ENCODE results near the gene PSMG1. TPM values are rescaled to one million over a fixed set of nuclear protein-coding genes. Genes with fewer than 3 reads are reported as not detected.

PSMG1 gene
- total RNA-seq, 4 donors from 2014 or later: 16.9 to 36.8 (median 25.5) TPM

- DNase-seq (ENCODE audit: low spot score in 2 of 2): no peak
- TF ChIP-seq CTCF (IDR thresholded peaks at IDR 0.05) (no peak), POLR2A (IDR thresholded peaks at IDR 0.05) (no peak)
- no peak overlapping the region for H3K4me3 ChIP-seq (ENCODE audit: low read depth, poor library complexity, severe bottlenecking)
- intact Hi-C loops (cut with DNase I; ENCODE audit: low total_unique reads): no loop called here
Observed at GRCh38 chr21:39186676-39187075, 3.4 kb upstream of the PSMG1 start.

- no peak overlapping the region for H3K4me3 ChIP-seq (ENCODE audit: low read depth, poor library complexity, severe bottlenecking)
- WGBS, 2 donors: 62 to 69% methylated on average over 2 of the region's 2 CpGs
- TF ChIP-seq CTCF (IDR thresholded peaks at IDR 0.05) (no peak), POLR2A (IDR thresholded peaks at IDR 0.05) (no peak)
- intact Hi-C loops (cut with DNase I; ENCODE audit: low total_unique reads): no loop called here
- no peak for DNase-seq (ENCODE audit: low spot score in 2 of 2)
Observed at GRCh38 chr21:39185157-39185556, 1.9 kb upstream of the PSMG1 start.

GRCh38 chr21:39184050-39184980 lies 1.1 kb upstream of the PSMG1 start:
- no peak for DNase-seq (ENCODE audit: low spot score in 2 of 2)
- H3K4me3 ChIP-seq (ENCODE audit: low read depth, poor library complexity, severe bottlenecking): peak overlapping the region; percentile 91
- intact Hi-C loops (cut with DNase I; ENCODE audit: low total_unique reads): no loop called here
- WGBS, 2 donors: 3% methylated on average over 22 of the region's 22 CpGs
- TF ChIP-seq CTCF (IDR thresholded peaks at IDR 0.05) (no peak), POLR2A (IDR thresholded peaks at IDR 0.05) (no peak)

- DNase-seq (ENCODE audit: low spot score in 2 of 2): peak in 1 of 2 donors; percentile 23
- intact Hi-C loops (cut with DNase I; ENCODE audit: low total_unique reads): no loop called here
- TF ChIP-seq POLR2A (IDR thresholded peaks at IDR 0.05): no peak
- no peak for TF ChIP-seq CTCF (IDR thresholded peaks at IDR 0.05)
- H3K4me3 ChIP-seq (ENCODE audit: low read depth, poor library complexity, severe bottlenecking): peak overlapping the region; percentile 91
- WGBS, 2 donors: 2% methylated on average over 32 to 45 of the region's 51 CpGs
Observed at GRCh38 chr21:39182484-39183271, 573 bp downstream of the PSMG1 start.

- WGBS, 2 donors: 35 to 54% methylated on average over 8 of the region's 8 CpGs
- TF ChIP-seq POLR2A (IDR thresholded peaks at IDR 0.05) (no peak), CTCF (IDR thresholded peaks at IDR 0.05) (no peak)
- intact Hi-C loops (cut with DNase I; ENCODE audit: low total_unique reads): no loop called here
- H3K4me3 ChIP-seq (ENCODE audit: low read depth, poor library complexity, severe bottlenecking): no peak overlapping the region
- DNase-seq (ENCODE audit: low spot score in 2 of 2): no peak
Observed at GRCh38 chr21:39182016-39182415, 1.2 kb downstream of the PSMG1 start.

All from lower leg skin (tissue), 4 donors.